Transverse colon (tissue), 4 donors: Measurements from ENCODE around the gene CCDC60. TPM values are rescaled to one million over a fixed set of nuclear protein-coding genes. Genes with fewer than 3 reads are reported as not detected.

Experiments used
- DNase-seq: peaks from one replicate; pipeline ENCODE4 v3.0.0-alpha.2; 2019
- H3K27ac ChIP-seq, 4 donors: fragments of 200-600 bp; sonication (generic); 2 replicates each; pipeline ENCODE4 v1.5.1; 2016 to 2018; ENCODE audit warnings: inconsistent platforms in 4 of 4
- H3K27me3 ChIP-seq: fragments of 200-600 bp; sonication (generic); 2 replicates; pipeline ENCODE4 v1.5.1; 2017; ENCODE audit warnings: inconsistent platforms
- H3K36me3 ChIP-seq, 4 donors: fragments of 200-600 bp; sonication (generic); 2 replicates each; pipeline ENCODE4 v1.5.1; 2017 to 2019; ENCODE audit warnings: inconsistent platforms in 4 of 4
- H3K4me1 ChIP-seq, 4 donors: fragments of 200-600 bp; sonication (generic); 2 replicates each; pipeline ENCODE4 v1.5.1; 2017 to 2020; ENCODE audit warnings: inconsistent platforms in 4 of 4
- H3K4me3 ChIP-seq, 4 donors: fragments of 200-600 bp; sonication (generic); 1 replicate in 1 of 4; 2 replicates in 3 of 4; pipeline versions ENCODE4 v1.5.1 to v1.6.1; 2017 to 2019; ENCODE audit warnings: inconsistent platforms in 4 of 4
- H3K9me3 ChIP-seq, 2 donors: fragments of 200-600 bp; sonication (generic); 2 replicates each; pipeline ENCODE4 v1.5.1; 2017 to 2019; ENCODE audit warnings: inconsistent platforms in 2 of 2
- CTCF ChIP-seq, 5 experiments: fragments of 200-600 bp in 3 of 5; fragments of 450-650 bp in 2 of 5; sonication (generic) in 3 of 5; IDR thresholded peaks; 1 replicate in 2 of 5; 2 replicates in 3 of 5; pipeline ENCODE4 v1.5.1; 2016 to 2017; ENCODE audit warnings: antibody characterized with exemption in 5 of 5, inconsistent platforms in 3 of 5, mild to moderate bottlenecking in 2 of 5, moderate library complexity in 1 of 5
- EP300 ChIP-seq: sonication (generic); formaldehyde crosslinking; IDR thresholded peaks from one replicate; pipeline ENCODE4 v1.6.1; 2017; ENCODE audit warnings: antibody characterized with exemption, low read depth
- POLR2A ChIP-seq: fragments of 450-650 bp; IDR thresholded peaks from one replicate; pipeline ENCODE4 v1.6.1; 2016; ENCODE audit warnings: antibody characterized with exemption, mild to moderate bottlenecking, moderate library complexity
- POLR2AphosphoS5 ChIP-seq, 3 donors: sonication (generic); formaldehyde crosslinking; IDR thresholded peaks; one replicate each; pipeline ENCODE4 v1.6.1; 2016; ENCODE audit warnings: antibody characterized with exemption in 3 of 3
- WGBS, 2 donors: methylation state at CpG; one replicate each; pipeline ENCODE4 v1.1.5; 2018; ENCODE audit warnings: low coverage in 1 of 2; 5-methylcytosine and 5-hydroxymethylcytosine counted together
- in situ Hi-C, 4 donors: fragments of 200-750 bp; cut with MboI; loops; one replicate each; pipeline versions ENCODE4 v1.15.0 to v1.15.1; 2017; ENCODE audit warnings: low sequenced_read_pairs in 3 of 4, low pct_ligation_motif_present in 1 of 4, low pct_unique_long_range_greater_than_20kb in 1 of 4
- intact Hi-C: fragments of 100-400 bp; cut with DNase I; formaldehyde crosslinking; loops from one replicate; pipeline ENCODE4 v1.15.1; 2023; ENCODE audit warnings: low total_unique reads
- total RNA-seq, 4 donors: library from RNA; depleted of rRNA; stranded (reverse); fragments of >200 nt; gene quantifications; one replicate each; pipeline ENCODE4 v1.1.0, GENCODE V29; 2016

CCDC60 gene
- total RNA-seq, 4 donors from 2014 or later: 0.68 to 2.6 (median 2.4) TPM; not detected in 1

DNA sequence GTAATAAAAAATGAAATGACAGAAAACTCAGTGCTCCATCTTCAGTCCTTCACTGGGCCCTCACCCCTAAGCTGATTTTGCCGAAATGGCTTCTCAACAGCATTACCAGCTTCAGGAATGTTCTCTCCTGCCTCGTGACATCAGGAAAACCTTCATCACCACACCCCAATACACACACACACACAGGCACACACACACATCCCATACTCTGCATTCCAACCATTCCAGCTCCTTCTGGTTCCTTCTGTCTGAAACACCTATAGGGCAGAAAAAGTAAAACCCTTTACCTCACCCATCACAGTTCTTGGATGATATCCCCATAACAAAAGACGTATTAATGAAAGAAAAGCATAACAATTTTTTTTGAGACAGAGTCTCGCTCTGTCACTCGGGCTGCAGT, 75.9 kb downstream of the CCDC60 start:
- WGBS, 2 donors: 63 to 75% methylated on average over 3 to 5 of the region's 5 CpGs
- no peaks in the 10 kb centered on the region for H3K36me3 ChIP-seq
- DNase-seq: no peak
- H3K4me1 ChIP-seq: peaks cover 0 to 9% (median 2%) of the 10 kb centered on the region in 4 donors
- TF ChIP-seq EP300 (no peak), CTCF (IDR thresholded peaks at IDR 0.05) (no peak), POLR2A (no peak), POLR2AphosphoS5 (IDR thresholded peaks at IDR 0.05) (no peak)
- in situ Hi-C loops: loop anchor here in 2 of 4 donors (10.0 to 25.0 kb wide), 2 partner anchors 296 to 298 kb away; no protein-coding TSS in a partner anchor
- intact Hi-C loops: no loop called here
- H3K27ac ChIP-seq: no peak overlapping the region
- no peak overlapping the region for H3K4me3 ChIP-seq
- no peaks in the 10 kb centered on the region for H3K27me3 ChIP-seq
- no peaks in the 10 kb centered on the region for H3K9me3 ChIP-seq

GRCh38 chr12:119412306-119412705, 77.8 kb downstream of the CCDC60 start:
- intact Hi-C loops (loop anchor here (2.0 kb wide), 1 partner anchor 298 kb away; no protein-coding TSS in a partner anchor), in situ Hi-C loops (loop anchor here in 2 of 4 donors (10.0 to 25.0 kb wide), 2 partner anchors 298 to 300 kb away; no protein-coding TSS in a partner anchor)
- Histone ChIP-seq H3K4me1 (peaks cover 0 to 11% (median 2%) of the 10 kb centered on the region in 4 donors), H3K27ac (no peak overlapping the region), H3K4me3 (no peak overlapping the region), H3K36me3 (no peaks in the 10 kb centered on the region), H3K27me3 (no peaks in the 10 kb centered on the region), H3K9me3 (no peaks in the 10 kb centered on the region)
- TF ChIP-seq POLR2A (no peak), POLR2AphosphoS5 (IDR thresholded peaks at IDR 0.05) (no peak), CTCF (IDR thresholded peaks at IDR 0.05) (no peak), EP300 (no peak)
- no peak for DNase-seq
- WGBS, 2 donors: 25 to 35% methylated on average over 1 to 4 of the region's 4 CpGs

- in situ Hi-C loops (loop anchor here in 2 of 4 donors (10.0 to 25.0 kb wide), 2 partner anchors 298 to 301 kb away; no protein-coding TSS in a partner anchor), intact Hi-C loops (loop anchor here (2.0 kb wide), 1 partner anchor 298 kb away; no protein-coding TSS in a partner anchor)
- no peaks in the 10 kb centered on the region for H3K27me3 ChIP-seq
- H3K4me1 ChIP-seq: peaks cover 0 to 11% (median 2%) of the 10 kb centered on the region in 4 donors
- TF ChIP-seq POLR2AphosphoS5 (IDR thresholded peaks at IDR 0.05): no peak
- TF ChIP-seq EP300: no peak
- no peak for TF ChIP-seq POLR2A
- TF ChIP-seq CTCF (IDR thresholded peaks at IDR 0.05): peak; percentile 76 to 88 (median 82)
- H3K27ac ChIP-seq: no peak overlapping the region
- no peak overlapping the region for H3K4me3 ChIP-seq
- DNase-seq: peak; percentile 67
- 9 to 33% methylated on average over 9 to 21 of the region's 21 CpGs for WGBS, 2 donors
- no peaks in the 10 kb centered on the region for H3K36me3 ChIP-seq
- no peaks in the 10 kb centered on the region for H3K9me3 ChIP-seq
Observed at GRCh38 chr12:119412811-119413794, 78.6 kb downstream of the CCDC60 start.

GRCh38 chr12:119415714-119416113, 81.2 kb downstream of the CCDC60 start:
- TF ChIP-seq POLR2AphosphoS5 (IDR thresholded peaks at IDR 0.05): no peak
- TF ChIP-seq POLR2A: no peak
- no peak for TF ChIP-seq EP300
- no peak for TF ChIP-seq CTCF (IDR thresholded peaks at IDR 0.05)
- intact Hi-C loops (no loop called here), in situ Hi-C loops (loop anchor here in 2 of 4 donors (10.0 to 25.0 kb wide), 2 partner anchors 301 to 303 kb away; no protein-coding TSS in a partner anchor)
- Histone ChIP-seq H3K27me3 (no peaks in the 10 kb centered on the region), H3K36me3 (no peaks in the 10 kb centered on the region), H3K4me3 (no peak overlapping the region), H3K9me3 (no peaks in the 10 kb centered on the region), H3K27ac (peak overlapping the region in 2 of 4 donors; percentile 7 to 39), H3K4me1 (peaks cover 0 to 11% (median 2%) of the 10 kb centered on the region in 4 donors)
- WGBS, 2 donors: 56% methylated on average over 3 of the region's 3 CpGs; no CpG with 5 or more reads in 1 of the 2 donors
- DNase-seq: no peak
